Fibroblast of villous mesenchyme (primary cell): ENCODE data around the gene PTPN3. TPM values are rescaled to one million over a fixed set of nuclear protein-coding genes. Genes with fewer than 3 reads are reported as not detected.

Experiments used
- DNase-seq: peaks from one replicate; pipeline ENCODE4 v3.0.0-alpha.2; 2010; ENCODE audit warnings: low read depth
- H3K4me3 ChIP-seq: 2 replicates; pipeline ENCODE4 v1.5.1; 2011; ENCODE audit warnings: low read depth, mild to moderate bottlenecking, low read length
- total RNA-seq: library from RNA; depleted of rRNA; stranded (reverse); fragments of >200 nt; gene quantifications from 2 replicates; pipeline ENCODE4 v1.2.3, GENCODE V29; 2012
- TF ChIP-seq, protein P1 (sequence below): IDR thresholded peaks from 2 replicates; pipeline ENCODE4 v1.5.1; 2012; ENCODE audit warnings: low read depth, mild to moderate bottlenecking, low read length; ENCODE audit not compliant: insufficient read depth

The PTPN3 gene
- total RNA-seq, 1 donor = under 0.01 TPM

DNA sequence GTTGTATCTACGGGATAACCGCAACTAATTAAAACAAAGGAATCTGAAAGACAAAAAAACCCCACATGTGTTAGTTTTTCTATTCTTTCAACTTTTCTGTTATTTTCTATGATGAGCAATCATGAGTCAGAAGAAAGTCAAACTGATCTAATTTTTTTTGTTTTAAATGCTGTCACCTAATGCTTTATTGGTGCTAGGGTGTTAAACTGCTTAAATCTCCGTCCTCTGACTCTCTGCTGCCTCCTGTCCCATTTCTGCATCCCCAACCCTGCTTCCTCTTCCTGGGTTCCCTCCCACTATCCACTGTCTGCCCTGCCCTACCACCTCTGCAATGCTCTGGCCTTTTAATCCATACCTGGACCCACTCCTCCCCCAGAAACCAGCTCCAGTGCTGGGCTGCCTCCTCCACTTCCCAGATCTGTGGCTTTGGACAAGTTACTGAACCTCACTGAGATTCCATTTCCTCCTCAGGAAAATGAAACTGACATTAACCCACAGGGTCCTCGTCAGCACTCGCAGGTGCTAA is 15.7 kb downstream of the PTPN3 start:
- TF ChIP-seq, protein P1, sequence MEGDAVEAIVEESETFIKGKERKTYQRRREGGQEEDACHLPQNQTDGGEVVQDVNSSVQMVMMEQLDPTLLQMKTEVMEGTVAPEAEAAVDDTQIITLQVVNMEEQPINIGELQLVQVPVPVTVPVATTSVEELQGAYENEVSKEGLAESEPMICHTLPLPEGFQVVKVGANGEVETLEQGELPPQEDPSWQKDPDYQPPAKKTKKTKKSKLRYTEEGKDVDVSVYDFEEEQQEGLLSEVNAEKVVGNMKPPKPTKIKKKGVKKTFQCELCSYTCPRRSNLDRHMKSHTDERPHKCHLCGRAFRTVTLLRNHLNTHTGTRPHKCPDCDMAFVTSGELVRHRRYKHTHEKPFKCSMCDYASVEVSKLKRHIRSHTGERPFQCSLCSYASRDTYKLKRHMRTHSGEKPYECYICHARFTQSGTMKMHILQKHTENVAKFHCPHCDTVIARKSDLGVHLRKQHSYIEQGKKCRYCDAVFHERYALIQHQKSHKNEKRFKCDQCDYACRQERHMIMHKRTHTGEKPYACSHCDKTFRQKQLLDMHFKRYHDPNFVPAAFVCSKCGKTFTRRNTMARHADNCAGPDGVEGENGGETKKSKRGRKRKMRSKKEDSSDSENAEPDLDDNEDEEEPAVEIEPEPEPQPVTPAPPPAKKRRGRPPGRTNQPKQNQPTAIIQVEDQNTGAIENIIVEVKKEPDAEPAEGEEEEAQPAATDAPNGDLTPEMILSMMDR = peak; percentile 2
- no peak for DNase-seq

DNA sequence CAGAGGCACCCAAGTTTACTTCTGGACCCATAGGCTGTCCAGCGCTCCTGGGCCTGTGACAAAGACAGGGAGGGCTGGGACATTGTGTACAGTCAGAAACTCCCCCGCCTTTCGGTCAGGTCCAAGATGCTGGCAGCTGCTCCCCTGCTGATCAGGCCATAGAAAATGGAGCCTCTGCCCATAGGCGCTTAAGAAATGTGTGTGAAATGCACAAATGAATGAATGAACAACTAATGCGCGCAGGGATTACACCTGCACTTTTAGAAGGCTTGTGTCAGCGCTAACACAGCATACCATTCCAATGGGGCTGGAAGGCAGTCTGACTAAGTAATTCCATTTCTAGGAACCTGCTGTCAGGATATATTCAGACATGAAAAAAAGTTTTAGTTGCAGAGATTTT is 16.3 kb downstream of the PTPN3 start:
- TF ChIP-seq, protein P1 = no peak
- no peak overlapping the region for H3K4me3 ChIP-seq
- DNase-seq = no peak

More for the DNA sequence above, 15.7 kb downstream of the PTPN3 start:
- no peak overlapping the region for H3K4me3 ChIP-seq

DNA sequence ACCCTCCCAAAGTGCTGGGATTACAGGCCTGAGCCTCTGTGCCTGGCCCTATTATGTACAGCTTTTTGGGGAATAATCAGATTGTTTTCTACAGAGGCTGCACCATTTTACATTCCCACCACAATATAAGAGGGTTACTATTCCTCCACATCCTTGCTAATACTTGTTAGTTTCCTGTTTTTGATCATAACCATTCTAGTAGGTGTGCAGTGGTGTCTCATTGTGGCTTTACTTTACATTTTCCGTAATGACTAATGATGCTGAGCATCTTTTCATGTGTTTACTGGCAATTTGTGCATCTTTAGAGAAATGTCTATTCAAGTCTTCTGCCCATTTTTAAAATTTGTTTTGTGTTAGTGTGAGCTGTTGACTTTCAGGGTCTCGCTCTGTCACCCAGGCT is 18.3 kb downstream of the PTPN3 start:
- H3K4me3 ChIP-seq = no peak overlapping the region
- TF ChIP-seq, protein P1 = no peak
- no peak for DNase-seq

DNA sequence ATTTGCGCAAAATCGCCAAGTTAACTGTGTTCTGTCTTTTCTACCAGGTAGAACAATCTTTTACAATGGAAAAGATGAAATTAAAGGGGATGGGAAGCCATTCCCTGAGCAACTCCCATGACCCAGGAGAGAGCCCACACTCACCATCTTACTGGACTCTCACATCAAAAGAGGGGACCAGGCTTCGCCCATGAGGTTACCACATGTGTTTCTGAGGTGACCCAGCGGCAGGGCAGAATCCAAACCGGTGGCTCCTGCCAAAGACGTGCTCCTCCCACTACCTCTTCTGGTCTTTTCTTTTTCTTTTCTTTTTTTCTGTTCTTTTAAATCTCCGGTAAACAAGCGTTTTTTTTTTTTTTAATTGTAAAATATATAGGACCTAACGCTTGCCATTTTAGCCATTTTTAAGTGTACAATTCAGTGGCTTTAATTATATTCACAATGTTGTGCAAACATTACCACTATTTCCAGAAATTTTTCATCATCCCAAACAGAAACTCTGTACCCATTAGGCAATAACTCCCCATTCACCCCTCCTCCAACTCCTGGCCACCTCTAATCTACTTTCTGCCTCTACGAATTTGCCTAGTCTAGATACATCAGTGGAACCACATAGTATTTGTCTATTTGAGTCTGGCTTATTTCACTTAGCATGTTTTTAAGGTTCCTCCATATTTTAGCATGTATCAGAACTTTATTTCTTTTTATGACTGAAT is 19.3 kb downstream of the PTPN3 start:
- no peak overlapping the region for H3K4me3 ChIP-seq
- DNase-seq = no peak
- TF ChIP-seq, protein P1 = no peak

DNA sequence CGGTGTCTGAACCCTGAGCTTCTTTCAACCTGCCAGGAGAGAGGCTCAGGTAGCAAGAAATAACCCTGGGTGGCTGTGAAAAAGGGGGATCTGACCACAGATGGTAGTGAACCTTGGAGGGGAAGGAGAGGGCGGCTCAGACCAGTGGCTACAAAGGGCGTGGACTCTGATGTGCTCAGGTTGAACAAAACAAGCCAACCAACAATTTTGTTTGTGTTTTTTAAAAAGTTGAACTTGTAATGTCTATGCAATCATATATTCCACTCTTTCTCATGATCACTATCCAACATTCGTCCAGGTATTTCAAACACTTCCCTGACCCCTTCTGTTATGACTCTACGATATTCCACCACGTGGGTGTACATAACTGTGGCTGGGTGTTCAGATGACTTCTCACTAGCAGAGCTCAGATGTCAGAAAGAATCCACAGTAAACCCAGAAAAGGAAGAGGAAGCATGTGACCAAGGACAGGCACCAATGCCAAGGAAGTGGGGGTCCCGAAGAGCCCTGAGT is 20.0 kb downstream of the PTPN3 start:
- no peak for DNase-seq
- TF ChIP-seq, protein P1 = no peak
- H3K4me3 ChIP-seq = no peak overlapping the region

DNA sequence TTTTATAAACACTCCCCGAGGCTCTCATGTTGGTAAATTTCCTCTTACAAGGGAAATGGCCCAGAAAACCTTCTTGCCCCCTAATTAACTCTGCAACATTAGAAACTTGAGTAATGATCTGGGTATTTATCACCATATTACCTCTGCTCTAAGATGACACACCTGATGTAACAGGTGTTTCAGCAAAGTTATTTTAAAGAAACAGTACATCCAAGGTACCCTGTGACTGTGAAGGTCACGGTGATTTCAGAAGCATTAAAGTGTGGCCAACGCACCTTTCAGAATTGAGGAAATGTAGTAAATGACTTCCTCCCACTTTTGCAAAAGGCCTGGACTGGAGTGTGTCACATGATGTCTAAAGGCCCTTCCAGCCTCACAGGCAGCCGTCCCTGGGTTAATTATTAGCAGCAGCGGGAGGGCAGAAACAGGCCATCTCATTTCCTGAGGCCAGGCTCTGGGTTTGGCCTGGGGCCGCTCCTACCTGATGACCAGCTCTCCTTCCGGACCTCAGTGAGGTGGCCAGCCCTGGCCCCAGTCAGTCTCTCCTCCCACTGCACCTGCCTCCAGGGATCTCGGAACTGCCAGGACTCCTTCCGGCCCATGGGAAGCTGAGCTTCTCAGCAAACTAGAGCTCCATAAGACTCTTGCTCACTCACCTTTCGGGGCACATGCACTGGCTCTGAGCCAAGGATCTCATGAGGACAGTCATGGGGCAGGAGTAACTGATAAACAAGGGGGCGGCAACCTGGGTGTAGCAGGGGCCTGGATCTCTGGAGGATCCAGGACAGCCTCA is 20.7 kb downstream of the PTPN3 start:
- no peak overlapping the region for H3K4me3 ChIP-seq
- DNase-seq = no peak
- TF ChIP-seq, protein P1 = no peak
